ES-I3 (cell line): ENCODE data around the gene TBC1D3L.
"Not testable (repeated sequence)": the region's sequence is repeated elsewhere in the genome, so short reads cannot be mapped to it uniquely, and the experiment has no call there.

ENCODE experiments used
- H3K36me3 ChIP-seq: 2 replicates; pipeline ENCODE4 v1.6.1; 2013; ENCODE audit warnings: mild to moderate bottlenecking, low read length, control low read depth, moderate library complexity; ENCODE audit not compliant: insufficient read depth
- H3K4me1 ChIP-seq: 2 replicates; pipeline ENCODE4 v1.6.1; 2013; ENCODE audit warnings: mild to moderate bottlenecking, control low read depth, low read length; ENCODE audit not compliant: insufficient read depth
- H3K9ac ChIP-seq: 2 replicates; pipeline ENCODE4 v1.6.1; 2013; ENCODE audit warnings: low read depth, mild to moderate bottlenecking, low read length, moderate library complexity
- H3K9me3 ChIP-seq: 2 replicates; pipeline ENCODE4 v1.6.1; 2013; ENCODE audit warnings: mild to moderate bottlenecking, low read length, moderate library complexity; ENCODE audit not compliant: control insufficient read depth, insufficient read depth

The TBC1D3L gene

DNA sequence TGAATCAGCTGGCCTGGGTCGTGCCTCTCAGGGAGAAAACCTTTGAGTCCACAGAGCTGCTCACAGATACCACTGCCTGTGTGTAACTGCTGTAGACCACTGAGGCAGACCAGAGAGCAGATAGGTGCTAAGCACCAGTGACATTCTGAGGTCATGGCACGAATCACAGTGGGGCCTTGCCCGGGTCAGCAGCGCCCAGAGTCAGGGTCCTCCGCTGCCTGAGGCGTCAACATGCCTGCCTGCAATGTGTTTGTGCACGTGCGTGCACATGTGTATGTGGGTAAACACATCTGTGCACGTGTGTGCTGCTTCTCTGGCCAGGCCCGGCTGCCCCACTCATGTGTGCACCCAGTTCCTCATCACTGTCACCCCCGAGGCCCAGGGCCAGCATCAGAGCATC lies at the start of gene TBC1D3L:
TSS of gene TBC1D3L (minus strand) at position 101 of the 400 bp plus-strand sequence. CDS start 1,540 bp downstream, outside the sequence.
- not testable (repeated sequence) for H3K9me3 ChIP-seq, H3K36me3 ChIP-seq, H3K4me1 ChIP-seq, H3K9ac ChIP-seq

- not testable (repeated sequence) for H3K36me3 ChIP-seq, H3K9me3 ChIP-seq, H3K4me1 ChIP-seq, H3K9ac ChIP-seq
Observed at GRCh38 chr17:38003676-38004075, 14.8 kb upstream of the TBC1D3L start, which contains the start of gene TBC1D3D. Gene TBC1D3D (plus strand): TSS chr17:38003976. CDS start chr17:38005561, 1,585 bp downstream.
